ENCODE results near the gene TNFAIP8L3.
"Not testable (repeated sequence)": the region's sequence is repeated elsewhere in the genome, so short reads cannot be mapped to it uniquely, and the experiment has no call there.

TNFAIP8L3 gene

DNA sequence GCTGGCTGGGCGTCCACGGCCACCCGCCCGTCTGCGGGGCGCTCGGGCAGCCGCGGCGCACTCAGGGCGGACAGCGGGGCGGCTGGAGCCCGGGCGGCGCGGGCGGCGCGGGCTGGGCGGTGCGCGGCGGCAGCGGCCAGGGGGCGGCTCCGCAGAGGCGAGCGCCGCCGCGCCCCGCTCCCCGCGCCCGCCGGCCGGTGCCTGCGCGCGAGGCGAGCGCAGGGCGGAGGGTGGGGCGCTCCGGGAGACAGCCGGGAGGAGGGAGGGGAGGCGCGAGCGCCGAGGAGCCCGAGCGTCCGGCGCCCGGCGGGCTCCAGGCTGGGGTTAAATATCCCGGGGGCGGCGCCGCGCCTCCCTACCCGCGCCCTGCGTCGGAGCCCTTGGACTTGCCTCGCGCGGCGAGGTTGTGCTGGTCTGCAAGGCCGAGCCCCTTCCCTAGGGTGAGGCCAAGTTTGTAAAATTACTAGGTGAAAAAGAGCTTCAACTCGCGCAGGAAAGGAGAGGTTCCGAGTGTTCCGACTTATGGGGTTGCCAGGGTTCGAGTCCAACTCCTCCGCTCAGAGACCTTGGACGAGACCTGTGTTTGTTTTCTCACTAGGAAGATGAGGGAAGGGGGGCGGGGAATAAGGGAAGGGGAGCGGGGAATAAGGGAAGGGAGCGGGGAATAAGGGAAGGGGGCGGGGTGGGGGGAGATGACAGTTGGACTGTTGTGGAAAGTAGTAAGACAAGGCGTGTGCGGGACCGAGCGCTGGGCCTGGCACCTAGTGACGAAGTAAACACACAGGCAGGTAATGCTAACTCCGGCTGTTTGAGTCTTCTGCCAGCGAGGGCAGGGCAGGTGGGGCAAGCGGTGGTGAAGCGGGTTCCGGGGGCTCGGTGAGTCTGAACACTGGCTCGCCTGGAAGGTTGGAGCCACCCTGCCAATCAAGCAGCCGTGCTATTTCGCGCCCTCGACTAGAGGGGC is at the start of gene TNFAIP8L3:
TNFAIP8L3 (minus strand) TSS at position 301 of the 964 bp plus-strand sequence. CDS start 311 bp downstream, outside the sequence.
- no peak for DNase-seq (ENCODE audit: low spot score)

- DNase-seq (ENCODE audit: low spot score), result no peak
These were observed 49.4 kb upstream of the TNFAIP8L3 start for GRCh38 chr15:51144021-51144532.

GRCh38 chr15:51140347-51140746 is 45.6 kb upstream of the TNFAIP8L3 start:
- DNase-seq (ENCODE audit: low spot score), result not testable (repeated sequence)

GRCh38 chr15:51139091-51139490 is 44.4 kb upstream of the TNFAIP8L3 start:
- no peak for DNase-seq (ENCODE audit: low spot score)

GRCh38 chr15:51137880-51138430 is 43.2 kb upstream of the TNFAIP8L3 start:
- DNase-seq (ENCODE audit: low spot score), result no peak

GRCh38 chr15:51137024-51137423 is 42.3 kb upstream of the TNFAIP8L3 start:
- no peak for DNase-seq (ENCODE audit: low spot score)

- DNase-seq (ENCODE audit: low spot score), result no peak
These were observed 40.6 kb upstream of the TNFAIP8L3 start for GRCh38 chr15:51135276-51135675.

DNA sequence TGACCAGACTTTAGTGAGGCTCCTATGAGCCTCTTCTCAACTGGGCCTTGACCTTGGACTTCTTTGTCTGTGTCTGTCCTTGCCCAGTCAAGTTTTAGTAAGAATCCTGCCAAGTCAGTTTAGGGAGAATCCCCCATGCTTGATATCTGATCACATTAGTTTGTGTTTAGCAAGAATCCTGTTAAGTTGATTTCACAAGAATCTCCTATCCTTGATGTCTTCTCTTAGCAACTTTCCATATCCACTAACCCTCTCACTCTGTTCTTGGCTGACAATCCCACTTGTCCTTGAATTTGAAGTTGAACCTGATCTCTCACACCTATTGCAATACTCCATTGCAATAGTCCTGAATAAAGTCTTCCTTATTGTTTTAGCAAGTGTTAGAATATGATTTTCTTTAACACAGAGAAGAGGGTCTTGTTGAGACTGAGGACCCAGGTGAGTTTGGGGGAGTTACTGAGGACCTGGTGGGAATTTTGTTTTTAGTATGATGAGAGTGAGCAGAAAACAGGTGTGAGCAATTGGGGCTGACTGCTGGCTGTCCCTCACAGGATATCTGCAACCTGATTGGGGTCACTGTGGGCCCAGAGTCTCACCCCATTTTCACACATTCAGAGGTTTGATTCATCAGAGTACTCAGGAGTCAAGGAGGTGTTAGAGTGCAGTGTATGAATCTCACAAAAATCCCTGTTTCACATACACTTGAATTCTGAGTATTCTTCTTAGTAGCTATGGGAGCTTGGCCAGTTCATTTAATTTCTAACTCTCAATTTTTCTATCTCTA is 39.9 kb upstream of the TNFAIP8L3 start:
- no peak for DNase-seq (ENCODE audit: low spot score)

DNA sequence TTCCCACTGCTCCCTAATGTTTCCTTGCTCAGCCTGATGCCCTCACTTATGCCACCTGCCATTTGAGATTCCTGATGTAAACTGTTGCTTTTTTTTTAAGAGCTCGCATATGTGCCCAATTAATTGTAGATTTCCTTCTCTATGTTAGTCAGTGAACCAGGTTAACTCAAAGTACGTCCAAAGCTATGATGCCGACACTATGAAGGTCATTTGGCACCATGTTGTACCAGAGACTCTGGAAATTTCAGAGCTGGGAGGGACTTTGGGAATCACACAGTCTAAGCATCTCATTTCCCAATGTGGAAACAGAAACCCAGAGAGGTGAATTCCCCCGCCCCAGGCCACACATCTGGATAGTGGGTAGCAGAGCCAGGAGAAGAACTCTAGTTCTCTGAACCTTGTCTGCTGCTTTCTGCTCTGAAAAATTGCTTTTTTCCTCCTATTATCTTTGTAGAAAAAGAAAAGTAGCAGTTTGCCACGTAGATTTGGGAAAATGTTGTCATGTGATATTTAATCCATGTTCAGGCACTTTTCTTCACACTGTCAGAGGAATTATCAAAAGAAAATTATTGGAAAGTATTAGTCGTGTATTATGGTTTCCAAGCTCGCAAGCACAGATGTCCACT is 38.5 kb upstream of the TNFAIP8L3 start:
- no peak for DNase-seq (ENCODE audit: low spot score)

DNA sequence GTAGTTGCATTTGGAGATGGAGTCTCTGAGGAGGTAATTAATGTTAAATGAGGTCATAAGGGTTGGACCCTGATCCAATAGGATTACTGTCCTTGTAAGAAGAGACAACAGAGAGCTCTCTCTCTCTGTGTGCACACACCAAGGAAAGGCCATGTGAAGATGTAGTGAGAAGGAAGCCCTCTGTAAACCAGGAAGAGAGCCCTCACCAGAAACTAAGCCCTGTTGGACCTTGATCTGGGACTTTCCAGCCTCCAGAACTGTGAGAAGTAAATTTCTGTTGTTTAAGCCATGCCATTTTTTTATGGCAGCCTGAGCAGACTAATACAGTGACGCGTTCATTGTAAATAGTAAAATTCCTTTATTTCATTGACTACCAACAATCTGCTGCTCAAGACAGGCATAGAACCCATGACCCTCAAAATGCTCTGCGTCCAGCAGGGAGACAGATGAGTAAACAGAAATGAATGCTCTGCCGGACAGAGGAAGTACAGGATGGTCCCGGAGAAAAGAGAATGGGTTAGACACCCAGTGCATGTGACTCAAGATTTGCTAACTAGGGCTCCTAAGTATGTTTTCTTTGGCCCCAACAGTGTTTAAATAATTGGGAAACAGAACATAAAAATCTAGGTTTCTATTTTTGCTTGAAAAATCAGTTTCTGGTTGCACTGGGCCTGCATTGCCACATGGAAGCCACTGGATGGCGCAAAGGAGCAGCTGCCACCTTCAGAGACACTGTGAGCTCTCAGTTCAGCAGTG is 37.9 kb upstream of the TNFAIP8L3 start:
- peak; percentile 55 for DNase-seq (ENCODE audit: low spot score)

DNA sequence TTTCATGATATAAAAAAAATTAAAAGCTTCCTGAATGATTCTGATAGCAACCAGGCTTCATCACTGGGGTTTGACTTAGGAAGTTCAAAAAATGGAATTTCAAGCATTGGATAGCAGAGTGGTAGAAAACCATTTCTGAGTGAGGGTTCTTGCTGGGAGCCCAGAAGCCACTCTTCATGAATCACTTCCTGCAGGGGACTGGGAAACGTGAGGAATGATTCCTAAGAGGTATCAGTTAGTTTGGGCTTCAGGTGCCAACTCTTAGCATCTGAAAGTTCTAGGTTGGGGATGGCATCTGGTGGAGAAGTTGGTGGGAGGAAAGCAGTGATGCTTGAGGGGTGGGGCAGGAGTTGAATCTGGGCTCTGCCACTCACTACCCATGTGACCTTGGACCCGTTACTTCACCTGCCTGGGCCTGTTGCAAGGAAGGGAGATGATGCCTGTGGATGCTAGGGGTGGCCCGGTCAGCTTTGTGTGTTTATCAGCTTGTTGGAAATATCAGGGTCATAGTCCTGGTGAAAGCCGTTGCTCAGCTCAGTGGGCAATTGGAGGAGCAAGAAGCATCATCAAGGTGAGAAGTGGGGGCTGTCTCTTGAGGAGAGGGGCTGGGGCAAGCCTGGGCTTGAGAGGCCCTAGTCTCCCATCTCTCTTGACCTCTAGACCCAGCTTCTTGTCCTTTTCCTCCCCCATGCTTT is 37.0 kb upstream of the TNFAIP8L3 start:
- no peak for DNase-seq (ENCODE audit: low spot score)

GRCh38 chr15:51130344-51130743 is 35.6 kb upstream of the TNFAIP8L3 start:
- no peak for DNase-seq (ENCODE audit: low spot score)

- DNase-seq (ENCODE audit: low spot score), result no peak
These were observed 35.0 kb upstream of the TNFAIP8L3 start for GRCh38 chr15:51129535-51130188.

DNA sequence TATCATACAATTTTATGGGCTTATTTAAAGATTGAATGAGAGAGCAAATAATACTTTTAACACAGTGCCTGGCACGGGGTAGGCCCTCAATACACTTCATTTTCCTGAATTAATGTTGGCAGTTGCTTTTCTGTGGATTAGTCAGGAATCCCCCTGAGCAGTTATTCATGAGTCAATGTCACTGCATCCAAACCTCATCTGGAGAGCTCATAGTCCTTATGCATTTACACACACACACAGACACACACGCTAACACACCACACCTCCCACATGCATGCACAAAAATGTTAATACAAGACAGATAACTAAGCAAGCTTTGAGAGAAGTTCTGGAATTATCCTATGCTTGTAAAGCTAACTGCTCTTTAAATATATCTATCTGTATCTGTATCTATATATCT is 34.0 kb upstream of the TNFAIP8L3 start:
- DNase-seq (ENCODE audit: low spot score), result no peak

- no peak for DNase-seq (ENCODE audit: low spot score)
These were observed 32.1 kb upstream of the TNFAIP8L3 start for GRCh38 chr15:51126842-51127241.

DNA sequence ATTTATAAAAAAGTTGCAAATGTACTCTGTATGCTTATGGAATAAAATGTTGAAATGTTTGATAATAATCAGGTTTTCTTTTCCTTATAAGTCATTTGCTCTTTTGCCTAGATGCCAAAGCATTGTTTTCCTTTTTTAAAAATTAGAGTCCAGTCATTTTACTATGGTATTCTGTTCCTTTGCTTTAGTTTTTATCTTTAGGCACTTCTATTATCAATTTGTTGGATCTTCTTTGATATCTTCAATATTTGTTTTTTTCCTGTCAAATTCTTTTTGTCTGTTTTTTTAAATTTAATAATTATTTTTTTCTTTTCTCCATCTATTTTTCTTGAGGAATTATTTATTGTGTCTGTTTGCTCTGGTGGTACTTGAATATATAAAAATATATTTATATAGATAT is 28.3 kb upstream of the TNFAIP8L3 start:
- not testable (repeated sequence) for DNase-seq (ENCODE audit: low spot score)

DNA sequence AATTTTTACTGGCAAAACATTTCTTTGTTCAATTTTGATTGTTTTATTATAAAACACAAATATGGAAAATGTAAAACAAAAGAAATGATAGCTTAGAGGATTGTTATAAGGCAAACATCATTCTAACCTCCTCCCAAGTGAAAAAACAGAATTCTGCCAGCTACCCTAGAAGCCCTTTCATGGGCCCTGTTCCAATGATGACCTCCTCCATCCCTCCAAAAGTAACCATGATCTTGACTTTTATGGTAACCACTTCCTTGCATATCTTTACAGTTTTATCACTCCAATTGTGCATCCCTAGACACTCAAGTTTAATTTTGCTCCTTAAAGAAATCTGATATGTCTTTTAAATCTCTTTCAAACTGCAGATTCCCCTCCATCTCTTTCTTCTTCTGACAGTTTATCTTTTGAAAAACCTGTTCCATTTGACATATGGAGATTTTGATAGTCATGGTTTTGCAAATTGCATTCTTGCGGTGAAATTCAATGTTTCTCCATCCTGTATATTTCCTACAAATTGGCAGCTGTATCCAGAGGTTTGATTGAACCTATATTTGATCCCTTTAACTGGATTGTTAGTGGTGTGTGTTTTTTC is 27.0 kb upstream of the TNFAIP8L3 start:
- no peak for DNase-seq (ENCODE audit: low spot score)

- DNase-seq (ENCODE audit: low spot score), result no peak
These were observed 26.4 kb upstream of the TNFAIP8L3 start for GRCh38 chr15:51121118-51121517.

GRCh38 chr15:51119120-51119519 is 24.4 kb upstream of the TNFAIP8L3 start:
- no peak for DNase-seq (ENCODE audit: low spot score)

DNA sequence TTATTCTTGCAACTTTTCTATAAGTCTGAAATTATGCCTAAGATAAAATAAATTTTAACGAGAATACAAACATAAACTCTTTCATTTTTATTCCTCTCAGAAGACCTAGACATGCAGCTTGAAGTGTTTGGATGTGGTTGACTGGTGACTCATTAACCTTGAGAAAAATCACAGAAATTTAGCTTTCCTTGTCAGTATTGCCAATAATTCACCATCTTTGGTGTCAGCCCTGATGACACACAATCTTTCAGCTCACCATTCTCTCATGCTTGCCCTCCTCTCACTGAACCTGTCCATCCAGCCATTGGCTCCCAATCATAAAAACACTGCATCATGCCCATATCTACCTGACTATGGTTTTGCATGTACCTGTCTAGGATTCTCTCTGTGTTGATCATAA is 22.6 kb upstream of the TNFAIP8L3 start:
- DNase-seq (ENCODE audit: low spot score), result no peak
